ENCODE results near the gene PMEPA1.

Gene PMEPA1

DNA sequence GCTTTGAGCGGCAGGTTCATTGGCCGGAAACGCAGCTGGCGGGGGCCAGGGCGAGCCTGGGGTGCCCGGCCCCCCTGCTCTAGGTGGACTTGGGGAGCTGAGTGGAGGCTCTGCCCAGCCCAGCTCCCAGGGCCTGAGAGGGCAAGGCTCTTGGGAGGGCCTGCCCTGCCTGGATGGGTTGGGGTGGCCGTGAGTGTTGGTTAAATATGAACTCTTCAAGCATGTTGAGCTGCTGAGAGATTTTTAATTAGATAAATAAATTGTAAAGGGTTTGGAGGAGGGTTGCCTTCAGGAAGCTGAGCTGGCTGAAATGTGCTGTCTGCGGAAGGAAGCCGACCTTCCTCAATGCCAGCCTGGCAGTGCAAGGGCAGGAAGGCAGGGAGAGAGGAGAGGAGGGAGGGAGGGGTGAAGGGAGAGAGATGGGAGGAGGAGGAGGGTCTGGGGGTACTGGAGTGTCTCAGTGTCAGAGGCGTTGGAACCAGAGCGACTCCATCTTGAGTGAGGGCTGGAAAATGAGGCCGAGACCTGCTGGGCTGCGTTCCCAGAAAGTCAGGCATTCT lies 39.4 kb upstream of the PMEPA1 start:
- TF ChIP-seq TAF1 (IDR thresholded peaks at IDR 0.05; ENCODE audit: borderline replicate concordance, insufficient read depth, low read length) (no peak), REST (IDR thresholded peaks at IDR 0.05; ENCODE audit: insufficient read depth in 1 of 2, low read depth in 2 of 2, low read length in 2 of 2) (no peak), FOXP2 (optimal IDR thresholded peaks at IDR 0.05; ENCODE audit: borderline replicate concordance, extremely low read depth, extremely low read length, insufficient read depth) (no peak), POLR2AphosphoS5 (IDR thresholded peaks at IDR 0.05; ENCODE audit: low read depth, low read length) (no peak), SIN3A (IDR thresholded peaks at IDR 0.05; ENCODE audit: borderline replicate concordance, insufficient read depth, low read length) (no peak)

DNA sequence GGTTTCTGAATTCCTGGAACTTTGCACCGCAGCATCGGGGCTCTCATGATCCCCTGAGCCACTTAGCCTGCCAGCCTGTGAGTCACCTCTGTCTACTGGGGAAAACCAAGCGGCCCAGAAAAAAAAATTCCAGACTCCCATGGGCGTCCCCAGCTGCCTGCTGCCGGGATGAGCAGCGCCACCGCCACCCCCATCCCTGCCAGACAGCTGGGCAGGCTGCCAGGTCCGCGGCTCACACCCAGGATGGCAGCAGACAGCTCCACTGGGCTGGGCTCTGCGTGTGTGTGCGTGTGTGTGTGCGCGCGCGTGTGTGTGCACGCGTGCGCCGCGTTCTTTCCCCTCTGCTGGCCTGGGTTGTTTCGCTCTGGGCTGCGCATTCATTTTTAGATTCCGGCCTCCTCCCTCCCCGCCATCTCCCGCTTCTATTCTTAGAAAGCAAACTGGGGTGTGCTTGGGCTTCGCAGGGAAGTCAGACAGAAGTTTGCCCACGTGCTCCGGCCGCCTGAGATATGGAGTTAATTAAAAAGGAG lies 38.9 kb upstream of the PMEPA1 start:
- TF ChIP-seq SIN3A (IDR thresholded peaks at IDR 0.05; ENCODE audit: borderline replicate concordance, insufficient read depth, low read length) (no peak), TAF1 (IDR thresholded peaks at IDR 0.05; ENCODE audit: borderline replicate concordance, insufficient read depth, low read length) (no peak), REST (IDR thresholded peaks at IDR 0.05; ENCODE audit: insufficient read depth in 1 of 2, low read depth in 2 of 2, low read length in 2 of 2) (no peak), FOXP2 (optimal IDR thresholded peaks at IDR 0.05; ENCODE audit: borderline replicate concordance, extremely low read depth, extremely low read length, insufficient read depth) (no peak), POLR2AphosphoS5 (IDR thresholded peaks at IDR 0.05; ENCODE audit: low read depth, low read length) (no peak)

- TF ChIP-seq POLR2AphosphoS5 (IDR thresholded peaks at IDR 0.05; ENCODE audit: low read depth, low read length) (no peak), FOXP2 (optimal IDR thresholded peaks at IDR 0.05; ENCODE audit: borderline replicate concordance, extremely low read depth, extremely low read length, insufficient read depth) (no peak), TAF1 (IDR thresholded peaks at IDR 0.05; ENCODE audit: borderline replicate concordance, insufficient read depth, low read length) (no peak), SIN3A (IDR thresholded peaks at IDR 0.05; ENCODE audit: borderline replicate concordance, insufficient read depth, low read length) (no peak), REST (IDR thresholded peaks at IDR 0.05; ENCODE audit: insufficient read depth in 1 of 2, low read depth in 2 of 2, low read length in 2 of 2) (no peak)
These were observed 38.2 kb upstream of the PMEPA1 start for GRCh38 chr20:57747861-57748481.

DNA sequence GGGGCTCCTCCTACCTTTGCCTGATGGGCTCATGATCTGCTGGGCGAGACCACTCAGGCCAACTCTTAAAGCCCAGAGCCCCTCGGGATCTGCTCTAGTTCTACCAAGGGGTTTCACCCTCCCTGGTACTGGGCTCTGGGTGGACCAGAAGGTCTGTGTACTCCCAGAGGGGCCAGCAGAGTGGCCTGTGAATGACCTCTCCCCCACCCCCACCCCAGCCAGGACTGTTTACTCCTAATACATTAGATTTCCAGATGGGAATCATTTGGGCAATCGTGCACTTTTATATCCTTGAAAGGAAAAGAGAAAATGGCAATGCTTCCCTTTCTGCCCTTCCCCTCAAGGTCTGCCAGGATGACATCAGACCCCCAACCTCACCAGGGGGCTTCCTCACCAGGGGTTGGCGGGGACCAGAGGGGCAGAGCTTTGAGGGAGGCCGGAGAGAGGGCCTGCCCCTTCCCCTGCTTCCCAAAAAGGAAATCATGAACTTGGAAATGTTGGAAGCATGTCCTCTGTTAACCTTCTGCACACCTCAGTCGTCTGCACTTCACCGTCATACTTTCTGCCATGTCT lies 37.1 kb upstream of the PMEPA1 start:
- TF ChIP-seq REST (IDR thresholded peaks at IDR 0.05; ENCODE audit: insufficient read depth in 1 of 2, low read depth in 2 of 2, low read length in 2 of 2) (no peak), POLR2AphosphoS5 (IDR thresholded peaks at IDR 0.05; ENCODE audit: low read depth, low read length) (no peak), TAF1 (IDR thresholded peaks at IDR 0.05; ENCODE audit: borderline replicate concordance, insufficient read depth, low read length) (no peak), SIN3A (IDR thresholded peaks at IDR 0.05; ENCODE audit: borderline replicate concordance, insufficient read depth, low read length) (no peak), FOXP2 (optimal IDR thresholded peaks at IDR 0.05; ENCODE audit: borderline replicate concordance, extremely low read depth, extremely low read length, insufficient read depth) (no peak)

All from PFSK-1 (cell line).